ENCODE data around the gene DNAAF3. TPM values are rescaled to one million over a fixed set of nuclear protein-coding genes. Genes with fewer than 3 reads are reported as not detected.

Gene DNAAF3
- total RNA-seq, 1 donor from 2014 or later: 0.53 TPM

- no peak for DNase-seq (ENCODE audit: low read depth)
- FAIRE-seq: no peak
- Histone ChIP-seq H3K36me3 (ENCODE audit: control insufficient read depth, insufficient read depth, low read length) (no peaks in the 10 kb centered on the region), H3K27me3 (ENCODE audit: control insufficient read depth, insufficient read depth, low read length) (no peaks in the 10 kb centered on the region), H3K4me3 (ENCODE audit: low read depth, low read length) (no peak overlapping the region)
- no peak for TF ChIP-seq CTCF (IDR thresholded peaks at IDR 0.05; ENCODE audit: insufficient read depth, low read length, severe bottlenecking)
Observed at GRCh38 chr19:55169136-55169535, 2.7 kb upstream of the DNAAF3 start.

GRCh38 chr19:55165952-55166529 lies 372 bp downstream of the DNAAF3 start:
- Histone ChIP-seq H3K4me3 (ENCODE audit: low read depth, low read length) (peak overlapping the region; percentile 48), H3K36me3 (ENCODE audit: control insufficient read depth, insufficient read depth, low read length) (no peaks in the 10 kb centered on the region), H3K27me3 (ENCODE audit: control insufficient read depth, insufficient read depth, low read length) (no peaks in the 10 kb centered on the region)
- FAIRE-seq (no peak), DNase-seq (ENCODE audit: low read depth) (peak; percentile 65)
- peak; percentile 71 for TF ChIP-seq CTCF (IDR thresholded peaks at IDR 0.05; ENCODE audit: insufficient read depth, low read length, severe bottlenecking)

- DNase-seq (ENCODE audit: low read depth) (no peak), FAIRE-seq (no peak)
- H3K4me3 ChIP-seq (ENCODE audit: low read depth, low read length): no peak overlapping the region
- no peaks in the 10 kb centered on the region for H3K36me3 ChIP-seq (ENCODE audit: control insufficient read depth, insufficient read depth, low read length)
- no peak for TF ChIP-seq CTCF (IDR thresholded peaks at IDR 0.05; ENCODE audit: insufficient read depth, low read length, severe bottlenecking)
- no peaks in the 10 kb centered on the region for H3K27me3 ChIP-seq (ENCODE audit: control insufficient read depth, insufficient read depth, low read length)
Observed at GRCh38 chr19:55161571-55162322, 4.7 kb downstream of the DNAAF3 start.

GRCh38 chr19:55160986-55161365 lies 5.4 kb downstream of the DNAAF3 start:
- H3K36me3 ChIP-seq (ENCODE audit: control insufficient read depth, insufficient read depth, low read length): no peaks in the 10 kb centered on the region
- FAIRE-seq (no peak), DNase-seq (ENCODE audit: low read depth) (no peak)
- no peak for TF ChIP-seq CTCF (IDR thresholded peaks at IDR 0.05; ENCODE audit: insufficient read depth, low read length, severe bottlenecking)
- H3K4me3 ChIP-seq (ENCODE audit: low read depth, low read length): no peak overlapping the region
- no peaks in the 10 kb centered on the region for H3K27me3 ChIP-seq (ENCODE audit: control insufficient read depth, insufficient read depth, low read length)

GRCh38 chr19:55160128-55160985 lies 6.1 kb downstream of the DNAAF3 start:
- Histone ChIP-seq H3K36me3 (ENCODE audit: control insufficient read depth, insufficient read depth, low read length) (no peaks in the 10 kb centered on the region), H3K27me3 (ENCODE audit: control insufficient read depth, insufficient read depth, low read length) (no peaks in the 10 kb centered on the region), H3K4me3 (ENCODE audit: low read depth, low read length) (no peak overlapping the region)
- TF ChIP-seq CTCF (IDR thresholded peaks at IDR 0.05; ENCODE audit: insufficient read depth, low read length, severe bottlenecking): peak; percentile 94
- DNase-seq (ENCODE audit: low read depth): peak; percentile 69
- no peak for FAIRE-seq

All from bronchial epithelial cell (primary cell).